Stimulated activated CD4-positive, alpha-beta T cell treated with anti-CD3 and anti-CD28 coated beads, Interleukin-2, amount 100 ng/mL, for 48 hours (primary cell): ENCODE results near the gene SMIM43.
"Not testable (repeated sequence)": the region's sequence is repeated elsewhere in the genome, so short reads cannot be mapped to it uniquely, and the experiment has no call there.

Experiments used
- DNase-seq, 2 donors: peaks; one replicate each; pipeline ENCODE4 v3.0.0-alpha.2; 2020

Gene SMIM43

DNA sequence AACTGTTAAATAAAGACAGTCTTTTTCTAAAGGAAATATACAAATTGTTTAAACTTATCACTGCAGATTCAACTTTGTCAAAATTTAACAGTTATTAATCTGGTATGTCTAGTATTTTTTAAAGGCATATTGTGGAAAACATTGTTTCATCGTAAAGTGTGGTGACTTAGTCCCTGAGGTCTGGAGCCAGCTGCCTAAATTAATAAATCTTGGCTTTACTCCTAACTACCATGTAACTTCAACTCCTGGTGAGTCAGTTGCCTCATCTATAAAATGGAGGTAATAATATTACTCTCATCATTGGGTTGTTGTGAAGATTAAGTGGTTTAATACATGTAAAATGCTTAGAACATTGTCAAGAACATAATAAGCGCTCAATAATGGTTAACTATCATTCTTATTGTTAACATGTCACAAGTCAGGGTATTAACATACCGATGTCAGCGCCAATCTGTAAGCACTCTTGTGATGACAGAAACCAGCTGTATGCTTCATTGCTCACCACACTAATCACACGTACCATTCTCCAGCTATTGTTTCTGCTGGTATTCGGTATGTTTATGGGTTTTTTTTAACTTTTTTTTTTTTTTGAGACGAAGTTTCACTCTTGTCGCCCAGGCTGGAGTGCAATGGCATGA is 14.1 kb upstream of the SMIM43 start:
- no peak for DNase-seq

DNA sequence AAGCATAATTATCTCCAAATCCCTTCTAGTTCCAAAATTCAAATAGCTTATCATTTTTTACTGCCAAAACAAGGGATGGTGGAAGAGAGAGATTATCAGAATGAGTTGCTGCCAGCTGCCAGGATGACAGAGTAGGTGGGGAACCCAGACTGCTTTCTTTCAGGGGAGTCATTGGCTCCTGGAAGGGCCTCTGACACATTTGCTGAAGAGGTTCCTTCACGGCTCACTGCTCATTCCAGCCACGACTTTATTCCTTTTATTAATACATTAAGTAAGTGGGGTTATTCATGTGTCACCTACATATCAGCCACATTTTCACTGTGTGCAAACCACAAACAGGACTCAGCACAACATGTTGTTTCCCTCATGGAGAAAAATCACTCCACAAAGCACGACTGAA is 12.7 kb upstream of the SMIM43 start:
- no peak for DNase-seq

DNA sequence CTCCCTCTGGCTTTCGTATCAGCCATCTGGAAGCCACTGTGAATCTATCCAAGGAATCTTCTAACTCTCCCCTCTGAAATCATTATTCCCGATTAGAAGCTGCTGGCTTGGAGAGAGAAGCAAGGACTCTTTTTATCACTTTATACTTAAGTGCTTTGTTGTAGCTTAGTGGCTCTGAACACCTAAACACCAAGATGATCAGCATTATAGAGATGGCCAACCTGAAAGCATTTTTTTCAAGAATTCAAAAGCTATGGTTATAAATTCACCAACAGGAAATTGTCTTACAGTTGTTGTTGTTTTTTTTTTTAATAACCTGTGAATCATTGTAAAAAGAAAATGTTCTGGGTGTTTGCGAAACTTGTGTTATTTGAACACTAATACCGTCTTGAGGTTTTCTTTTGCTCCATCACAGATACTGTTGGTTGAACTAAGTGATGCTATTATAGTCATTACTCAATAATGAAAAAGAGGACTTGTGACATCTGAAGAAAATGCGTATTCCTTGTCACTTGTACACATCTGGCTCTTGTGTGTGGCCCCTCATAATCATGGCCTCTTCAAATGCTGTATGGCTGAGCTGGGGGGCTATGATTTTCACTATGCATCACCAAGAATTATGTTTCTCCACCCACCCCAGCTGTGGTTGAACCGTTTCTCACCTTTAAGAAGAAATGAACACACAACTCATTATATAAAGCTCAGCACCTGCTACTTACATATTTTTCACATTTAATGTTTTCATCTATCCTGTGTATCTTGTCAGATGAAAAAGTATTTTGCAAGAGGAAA is 11.8 kb upstream of the SMIM43 start:
- no peak for DNase-seq

DNA sequence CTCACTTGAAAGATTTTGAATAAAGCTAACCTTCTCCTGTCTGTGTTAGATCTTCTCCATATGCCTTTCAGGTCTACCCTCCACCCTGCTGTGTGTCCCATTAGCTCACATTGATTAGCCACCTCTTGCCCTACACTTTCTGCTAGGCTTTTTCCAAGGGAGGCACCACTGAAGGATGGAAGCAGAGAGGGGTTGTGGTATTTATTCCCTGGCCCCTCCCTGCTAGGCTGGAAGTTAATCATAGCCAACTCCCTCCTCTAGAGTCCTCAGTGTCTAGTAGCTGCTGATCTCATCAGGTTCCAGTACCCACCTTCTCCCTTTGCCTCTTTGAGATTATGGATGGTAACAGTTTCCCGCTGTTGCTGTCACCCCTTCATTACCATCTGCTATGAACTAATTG is 8.9 kb upstream of the SMIM43 start:
- DNase-seq, result no peak

DNA sequence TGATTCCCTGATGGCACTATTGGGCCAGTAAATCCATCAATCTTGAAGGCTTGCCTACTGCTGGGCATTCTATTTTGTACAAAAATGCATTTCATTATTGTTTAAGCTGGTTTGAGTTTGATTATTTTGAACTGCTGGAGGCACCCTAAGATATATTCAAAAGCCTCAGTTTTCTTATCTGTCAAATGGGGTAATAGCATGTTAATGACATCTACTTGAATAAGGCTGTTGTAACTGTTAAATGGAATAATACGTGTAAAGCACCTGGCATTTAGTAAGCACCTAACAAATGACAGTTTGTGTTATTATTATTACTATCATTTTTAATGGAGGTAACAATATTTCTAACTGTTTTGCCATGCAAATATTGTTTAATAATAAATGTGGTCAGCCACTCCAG is 6.9 kb upstream of the SMIM43 start:
- DNase-seq, result no peak

DNA sequence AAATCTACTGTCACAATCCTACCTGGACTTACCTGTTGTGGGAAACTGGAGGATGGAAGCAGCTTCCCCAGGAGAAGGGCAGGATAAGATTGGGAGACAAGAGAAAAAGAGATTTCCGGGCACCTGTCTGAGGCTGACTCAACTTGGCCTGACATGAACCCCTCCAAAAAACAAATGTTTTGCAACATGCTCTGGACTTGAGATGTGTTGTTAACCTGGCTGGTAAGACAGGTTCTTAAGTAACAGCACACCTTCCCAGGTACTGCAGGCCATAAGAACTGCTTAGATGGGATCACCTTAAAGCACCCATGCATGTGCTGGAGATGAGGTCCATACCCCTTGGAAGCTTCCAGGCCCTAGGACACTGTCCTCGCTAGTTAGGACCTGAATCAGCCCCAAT is 4.4 kb upstream of the SMIM43 start:
- DNase-seq, result no peak

DNA sequence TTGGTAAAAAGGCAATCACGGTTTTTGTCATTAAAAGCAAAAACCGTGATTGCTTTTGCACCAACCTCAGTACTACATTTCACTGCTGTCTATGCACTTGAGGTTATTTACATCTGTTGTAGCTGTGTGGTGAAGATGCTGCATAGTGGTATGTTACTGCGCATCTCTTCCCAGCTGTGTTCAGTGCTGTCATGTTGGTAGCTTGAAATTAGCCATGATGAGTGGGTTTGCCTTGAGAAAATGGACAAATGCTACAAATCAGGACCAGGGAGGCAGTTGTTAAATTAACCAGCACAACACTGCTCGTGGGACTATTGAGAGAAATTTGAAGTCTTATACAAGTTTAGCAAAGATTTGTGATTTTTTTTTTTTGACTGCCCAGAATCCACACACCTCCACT is 2.2 kb upstream of the SMIM43 start:
- no peak for DNase-seq

DNA sequence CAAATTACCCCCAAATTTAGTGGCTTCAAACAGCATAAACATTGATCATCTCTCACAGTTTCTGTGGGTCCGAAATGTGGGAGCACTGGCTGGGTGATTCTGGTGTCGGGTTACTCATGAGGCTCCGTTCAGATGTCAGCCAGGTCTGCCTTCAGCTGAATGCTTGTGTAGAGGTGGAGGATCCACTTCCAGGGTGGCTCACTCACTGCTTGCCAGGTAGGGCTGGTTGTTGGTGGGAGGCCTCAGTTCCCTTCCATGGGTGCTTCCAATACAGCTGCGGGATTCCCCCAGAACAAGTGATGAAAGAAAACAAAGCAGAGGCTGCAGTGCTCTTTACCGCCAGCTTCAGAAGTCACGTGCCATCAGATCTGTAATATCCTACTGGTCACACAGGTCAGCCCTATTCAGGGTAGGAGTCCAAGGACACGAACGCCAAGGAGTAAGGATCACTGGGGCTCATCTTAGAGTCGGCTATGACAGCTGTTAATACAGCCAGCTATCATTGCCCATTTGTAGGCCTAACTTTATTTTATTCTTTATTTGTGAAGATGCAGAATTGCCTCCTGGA is 1.1 kb upstream of the SMIM43 start:
- DNase-seq, result no peak

DNA sequence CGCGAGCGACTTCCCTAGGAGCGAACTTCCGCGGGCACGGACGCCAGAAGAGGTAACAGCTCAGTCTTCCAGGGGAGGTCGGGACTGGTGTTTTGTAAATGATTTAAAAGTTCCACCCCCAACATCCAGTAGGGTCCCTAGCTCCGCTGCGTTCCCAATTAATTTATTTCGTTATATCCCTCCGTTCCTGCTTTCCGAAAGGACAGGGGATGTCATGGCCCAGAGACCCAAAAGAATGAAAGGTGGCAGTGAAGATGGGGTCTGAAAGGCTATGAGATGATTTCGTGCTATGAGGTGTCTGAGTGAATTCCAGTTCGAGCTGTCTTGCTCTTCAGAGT is 373 bp upstream of the SMIM43 start:
- no peak for DNase-seq

DNA sequence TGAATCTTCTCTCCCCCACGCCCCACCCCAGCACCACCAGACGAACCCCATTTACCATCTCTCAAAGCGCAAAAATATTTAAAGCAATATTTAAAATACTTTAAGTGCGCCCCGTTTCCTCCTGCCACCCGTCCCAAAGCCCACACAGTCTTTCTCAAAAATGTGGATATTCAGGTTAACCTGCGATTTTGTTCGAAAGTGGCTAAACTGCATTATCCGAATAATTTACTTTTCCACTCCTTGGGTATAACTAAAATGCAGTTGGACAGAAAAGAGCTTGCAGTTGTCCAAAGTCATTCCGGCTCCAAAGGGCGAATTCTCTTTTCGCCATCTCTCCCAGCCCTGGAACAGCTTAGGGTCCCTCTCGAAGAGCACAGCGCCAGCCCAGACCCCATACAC is 662 bp downstream of the SMIM43 start:
- no peak for DNase-seq

DNA sequence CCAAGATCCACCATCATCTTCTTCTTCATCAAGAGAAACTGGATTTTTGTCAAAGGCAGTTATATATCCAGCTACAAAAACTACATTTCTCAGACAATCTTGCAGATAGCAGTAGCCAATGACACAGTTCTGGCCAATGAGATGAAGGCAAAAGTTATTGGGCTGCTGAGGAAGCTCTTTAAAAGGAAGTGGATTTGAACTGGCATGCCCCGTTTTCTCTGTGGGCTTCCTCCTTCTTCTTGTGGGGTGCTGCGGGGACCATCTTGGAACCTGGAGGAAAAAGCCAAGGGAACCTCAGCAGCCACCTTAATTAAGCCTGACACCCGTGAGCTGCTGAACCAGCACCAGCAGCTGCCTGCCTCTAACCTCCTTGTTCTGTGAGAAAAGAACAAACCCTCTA is 4.8 kb downstream of the SMIM43 start:
- no peak for DNase-seq

DNA sequence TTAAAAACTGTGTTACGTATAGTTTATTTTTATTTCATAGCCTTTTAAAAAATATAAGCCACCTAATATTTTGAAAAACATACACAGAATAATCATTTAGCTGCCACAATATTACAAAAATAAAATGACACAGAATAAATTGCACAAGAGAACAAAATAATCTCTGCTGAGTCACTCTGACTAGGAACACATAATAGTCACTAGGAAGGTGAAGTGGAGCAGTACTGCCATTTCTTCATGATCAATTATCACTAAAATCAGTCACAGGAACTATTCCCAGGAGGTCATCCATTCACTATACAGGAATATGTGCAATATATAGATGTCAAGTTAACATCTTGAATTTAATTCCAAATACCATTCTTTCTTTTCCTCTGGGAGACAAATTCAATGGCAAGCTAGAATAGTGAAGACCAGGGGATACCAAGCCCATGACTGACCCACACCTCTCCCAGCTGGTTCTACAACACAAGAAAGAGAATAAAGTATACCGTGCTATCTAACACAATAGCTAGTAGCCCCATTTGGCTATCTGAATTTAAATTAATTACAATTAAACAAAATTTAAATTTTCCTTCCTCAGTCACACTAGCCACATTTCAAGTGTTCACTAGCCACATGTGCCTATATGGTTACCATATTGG is 5.9 kb downstream of the SMIM43 start:
- no peak for DNase-seq

DNA sequence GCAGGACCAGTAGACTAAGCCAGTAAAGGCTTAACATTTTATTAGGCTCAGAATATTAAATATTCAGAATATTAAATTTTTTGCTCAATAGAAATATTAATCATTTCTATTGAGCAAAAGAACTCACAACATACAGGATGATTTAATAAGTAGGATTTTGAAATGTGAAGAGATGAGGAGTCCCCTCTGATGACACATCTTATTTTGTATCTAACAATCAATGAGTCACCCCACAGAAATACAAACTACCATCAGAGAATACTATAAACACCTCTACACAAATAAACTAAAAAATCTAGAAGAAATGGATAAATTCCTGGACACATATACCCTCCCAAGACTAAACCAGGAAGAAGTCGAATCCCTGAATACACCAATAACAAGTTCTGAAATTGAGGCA is 12.8 kb downstream of the SMIM43 start:
- not testable (repeated sequence) for DNase-seq

DNA sequence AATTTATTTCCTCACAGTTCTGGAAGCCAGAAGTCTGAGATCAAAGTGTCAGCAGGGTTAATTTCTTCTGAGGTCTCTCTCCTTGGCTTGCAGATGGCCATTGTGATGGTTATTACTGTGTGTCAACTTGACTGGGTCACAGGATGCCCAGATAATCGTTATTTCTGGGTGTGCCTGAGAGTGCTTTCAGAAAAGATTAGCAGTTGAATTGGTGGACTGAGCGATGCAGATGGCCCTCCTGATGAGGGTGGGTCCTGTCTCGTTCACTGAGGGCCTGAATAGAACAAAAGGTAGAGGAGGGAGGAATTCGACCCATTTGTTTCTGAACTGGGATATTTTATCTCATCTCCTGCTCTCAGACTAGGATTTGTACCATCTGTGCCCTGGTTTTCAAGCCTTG is 15.7 kb downstream of the SMIM43 start:
- DNase-seq, result no peak

DNA sequence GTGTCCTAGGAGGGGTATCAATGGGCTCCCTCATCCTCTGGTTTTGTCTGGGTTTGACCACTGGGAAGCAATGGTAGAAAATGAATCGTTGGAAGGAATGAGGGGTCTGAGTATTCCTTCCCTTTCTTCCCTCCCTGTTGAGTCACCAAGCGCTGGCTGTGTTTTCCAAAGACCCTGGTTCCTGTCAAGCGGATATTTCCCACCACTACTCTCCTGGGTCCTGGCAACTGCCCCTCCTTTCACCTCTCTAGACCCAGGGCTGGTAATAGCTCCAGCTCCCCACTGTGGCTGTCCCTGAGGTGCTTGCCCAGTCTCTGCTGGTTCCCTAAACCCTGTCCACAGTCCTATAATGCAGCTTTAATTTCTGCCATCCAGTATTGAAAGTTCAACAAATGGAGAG is 22.2 kb downstream of the SMIM43 start:
- no peak for DNase-seq

DNA sequence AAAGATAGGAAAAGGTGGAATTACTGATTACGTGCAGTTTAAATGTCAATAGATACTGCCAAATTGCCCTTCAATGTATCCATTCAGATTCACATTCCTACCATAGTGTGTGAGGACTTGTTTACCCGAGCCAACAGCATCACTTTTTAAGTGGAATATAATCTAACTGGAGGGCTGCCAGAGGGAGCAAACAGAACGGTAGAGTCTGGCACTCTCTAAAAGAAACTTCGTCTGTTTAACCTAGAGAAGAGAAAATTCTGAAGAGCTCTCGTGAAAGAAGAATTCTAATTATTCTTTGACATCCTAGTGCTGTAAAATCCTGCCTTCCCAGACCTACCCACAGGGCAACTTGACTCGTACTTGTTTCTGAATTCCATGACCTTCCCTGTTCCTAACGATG is 23.2 kb downstream of the SMIM43 start:
- DNase-seq, result no peak

DNA sequence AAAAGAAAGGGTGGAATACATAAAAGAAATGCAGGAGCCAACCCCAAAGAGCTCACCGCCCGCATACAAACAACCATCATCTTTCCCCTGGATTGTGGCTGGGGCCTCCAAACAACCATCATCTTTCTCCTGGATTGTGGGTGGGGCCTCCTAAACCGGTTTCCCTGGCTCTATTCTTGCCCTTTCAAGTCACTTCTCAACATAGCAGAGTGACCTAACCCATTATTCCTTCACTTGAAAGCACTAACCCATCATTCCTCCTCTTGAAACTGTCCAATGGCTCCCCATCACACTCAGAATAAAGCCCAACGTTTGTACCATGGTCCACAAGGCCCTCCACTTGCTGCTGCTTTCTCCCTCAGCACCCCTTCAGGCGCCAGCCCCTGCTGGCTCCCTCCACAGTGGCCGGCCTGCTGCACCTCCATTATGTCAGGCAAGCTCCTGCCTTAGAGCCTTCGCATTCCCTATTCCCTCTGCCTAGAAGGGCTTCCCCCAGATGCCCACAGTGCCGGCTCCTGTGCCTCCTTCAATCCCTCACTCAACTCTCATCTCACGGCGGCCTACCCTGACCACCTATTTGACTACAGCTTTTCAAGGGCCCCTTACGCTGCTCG is 24.1 kb downstream of the SMIM43 start:
- no peak for DNase-seq

DNA sequence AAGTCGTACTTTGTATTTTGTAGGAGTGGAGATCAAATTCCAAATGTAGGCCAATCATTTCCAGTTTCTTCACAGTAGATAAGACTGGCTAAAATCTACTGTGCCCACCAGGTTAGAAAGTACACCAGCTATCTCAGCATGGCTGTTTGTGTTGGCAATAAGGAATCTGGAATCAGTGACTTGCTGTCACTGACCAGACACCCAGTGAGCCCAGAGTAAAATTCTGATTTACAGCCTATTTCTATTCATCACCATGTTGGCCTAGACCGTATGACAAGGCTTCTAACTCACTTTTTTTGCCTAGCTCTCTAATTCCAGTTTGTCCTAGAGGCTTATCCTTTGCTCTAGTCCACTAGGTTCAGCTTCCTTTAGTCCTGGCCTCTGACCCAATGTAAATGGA is 25.4 kb downstream of the SMIM43 start:
- DNase-seq, result no peak

DNA sequence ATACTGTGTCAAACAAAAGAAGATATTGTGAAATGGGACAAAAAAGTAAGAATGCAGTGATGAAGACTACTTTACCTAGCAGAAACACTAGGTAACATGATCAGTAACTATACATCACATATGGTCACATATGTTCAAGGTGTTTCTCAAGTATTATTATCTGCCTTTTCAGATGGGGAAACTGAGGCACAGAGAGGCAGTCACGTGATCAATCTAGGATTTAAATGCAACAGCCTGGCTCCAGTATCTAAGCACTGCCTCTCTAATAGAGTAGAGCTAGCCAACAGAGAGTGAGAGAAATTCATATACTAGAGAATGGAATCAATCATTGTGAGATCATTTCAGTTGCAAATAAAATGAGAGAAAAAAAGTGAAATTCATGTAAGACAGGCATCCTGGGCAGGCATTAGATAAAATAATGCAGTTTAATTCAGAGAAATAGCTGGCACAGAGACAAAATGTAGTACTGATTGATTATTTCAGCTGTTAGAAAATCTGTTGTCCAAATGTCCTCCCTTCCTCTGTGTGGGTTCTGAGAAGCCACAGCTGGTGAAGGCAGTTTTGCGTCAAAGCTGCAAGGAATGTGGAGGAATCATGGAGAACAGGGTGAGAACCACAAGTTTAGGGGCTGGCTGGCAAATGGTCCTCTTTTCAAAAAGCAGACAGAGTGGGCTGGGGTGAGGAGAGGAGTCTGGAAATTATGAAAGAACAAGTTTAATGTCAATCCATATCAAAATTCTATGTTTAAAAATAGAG is 26.0 kb downstream of the SMIM43 start:
- DNase-seq, result no peak

DNA sequence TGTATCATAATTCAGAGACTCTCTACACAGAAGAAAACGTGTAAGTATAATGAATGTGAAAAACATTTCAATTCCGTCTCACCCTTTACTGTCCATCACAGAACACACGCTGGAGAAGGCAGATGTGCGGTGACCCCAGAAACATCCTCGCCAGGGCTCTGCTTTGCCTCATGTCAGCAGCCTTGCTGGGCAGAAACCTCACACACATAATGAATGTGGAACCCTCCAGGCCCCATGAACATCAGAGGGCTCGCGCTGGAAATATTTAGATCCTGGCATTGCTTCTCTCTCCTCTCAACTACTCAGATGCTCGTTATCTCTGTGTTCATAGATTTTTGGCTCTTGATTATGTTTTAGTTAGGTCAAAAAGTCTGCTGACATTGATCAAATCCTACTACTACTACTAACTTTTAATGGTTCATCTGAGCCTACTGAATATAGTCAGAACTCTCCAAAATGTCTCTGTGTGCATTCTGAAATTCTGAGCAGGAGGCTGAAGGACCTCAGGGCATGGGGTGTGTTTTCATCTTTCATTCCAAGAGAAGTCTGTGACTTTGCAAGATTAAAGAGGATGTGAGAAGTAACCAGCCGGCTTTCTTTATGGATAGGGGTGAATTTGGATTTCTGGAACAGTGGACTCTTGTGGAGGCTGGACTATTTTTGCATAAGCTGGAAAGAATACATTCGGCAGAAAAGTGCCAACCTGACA is 27.0 kb downstream of the SMIM43 start:
- DNase-seq, result no peak

DNA sequence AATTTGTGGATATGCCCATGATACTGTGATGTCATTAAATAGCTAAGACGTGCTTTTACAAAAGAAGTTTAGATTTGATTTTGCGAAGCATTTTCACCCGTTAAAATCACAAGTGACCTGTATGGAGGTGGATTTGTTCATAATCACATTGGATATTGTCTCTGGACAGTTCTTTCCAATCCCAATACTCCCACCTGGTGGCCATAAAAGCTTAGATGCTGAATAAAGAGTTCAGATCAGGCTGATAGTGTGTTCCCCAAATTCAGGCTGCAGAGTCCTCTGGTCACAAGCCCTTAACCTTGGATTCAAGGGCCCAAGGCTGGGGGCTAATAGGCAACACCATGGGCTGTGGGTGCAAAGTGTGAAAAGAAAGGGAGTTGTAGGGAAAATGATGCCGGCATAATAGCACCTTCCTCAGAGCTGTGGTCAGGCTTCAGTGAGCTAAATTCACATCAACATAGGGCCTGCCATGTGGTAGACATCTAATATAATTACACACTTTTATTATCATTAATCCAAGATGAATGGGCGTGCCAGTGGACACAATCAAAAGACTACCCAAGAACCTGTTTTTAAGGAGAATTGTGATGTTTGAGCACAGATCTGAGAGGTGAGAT is 28.1 kb downstream of the SMIM43 start:
- peak; percentile 18 to 19 for DNase-seq

DNA sequence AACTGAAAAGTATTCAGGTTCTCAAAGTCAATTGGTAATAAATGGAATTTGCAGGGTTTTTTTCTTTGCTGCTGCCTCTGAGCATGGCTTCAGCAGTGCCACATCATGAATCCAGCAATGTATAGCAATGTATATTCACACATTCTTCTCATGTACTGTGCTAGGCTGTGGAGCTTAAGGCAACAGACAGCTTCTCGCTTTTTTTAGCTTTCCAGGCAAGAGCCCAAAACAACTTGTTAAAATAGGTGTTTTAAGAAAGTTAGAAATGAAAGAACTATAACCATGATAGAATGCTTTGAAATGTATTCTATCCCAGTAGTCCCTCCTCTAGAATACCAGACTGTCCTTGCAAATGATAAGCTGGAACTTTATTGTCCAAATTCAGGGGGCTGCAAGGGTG is 30.4 kb downstream of the SMIM43 start:
- DNase-seq, result no peak
